Prostate gland (tissue), 2 donors: ENCODE measurements around the gene LTBP2. TPM values are rescaled to one million over a fixed set of nuclear protein-coding genes. Genes with fewer than 3 reads are reported as not detected.

Experiments
- DNase-seq: peaks from one replicate; pipeline ENCODE4 v3.0.0-alpha.2; 2019; ENCODE audit warnings: low spot score
- H3K27ac ChIP-seq, 2 donors: fragments of 200-600 bp; sonication (generic); 2 replicates each; pipeline ENCODE4 v1.5.1; 2017 to 2019
- H3K27me3 ChIP-seq: fragments of 200-600 bp; sonication (generic); replicated peaks from 2 replicates; pipeline ENCODE4 v1.5.1; 2019; ENCODE audit not compliant: insufficient read depth
- H3K36me3 ChIP-seq, 2 donors: fragments of 200-600 bp; sonication (generic); 1 replicate in 1 of 2; 2 replicates in 1 of 2; pipeline versions ENCODE4 v1.5.1 to v1.8.1; 2017 to 2019
- H3K4me1 ChIP-seq: fragments of 200-600 bp; sonication (generic); replicated peaks from 2 replicates; pipeline ENCODE4 v1.5.1; 2019
- H3K4me3 ChIP-seq, 2 donors: fragments of 200-600 bp; sonication (generic); 2 replicates each; pipeline ENCODE4 v1.5.1; 2017 to 2019
- H3K9me3 ChIP-seq: fragments of 200-600 bp; sonication (generic); 2 replicates; pipeline ENCODE4 v1.5.1; 2017
- CTCF ChIP-seq, 4 experiments: fragments of 200-600 bp in 2 of 4; fragments of 450-650 bp in 2 of 4; sonication (generic) in 2 of 4; IDR thresholded peaks; 1 replicate in 3 of 4; 2 replicates in 1 of 4; pipeline ENCODE4 v1.5.1; 2016 to 2019; ENCODE audit warnings: antibody characterized with exemption in 4 of 4, mild to moderate bottlenecking in 2 of 4, moderate library complexity in 2 of 4
- POLR2A ChIP-seq: fragments of 450-650 bp; IDR thresholded peaks from one replicate; pipeline ENCODE4 v1.6.1; 2016; ENCODE audit warnings: antibody characterized with exemption, mild to moderate bottlenecking
- POLR2AphosphoS5 ChIP-seq: sonication (generic); formaldehyde crosslinking; IDR thresholded peaks from one replicate; pipeline ENCODE4 v1.6.1; 2017; ENCODE audit warnings: antibody characterized with exemption
- WGBS: methylation state at CpG from one replicate; pipeline ENCODE4 v1.1.5; 2018; 5-methylcytosine and 5-hydroxymethylcytosine counted together
- intact Hi-C: fragments of 100-400 bp; cut with DNase I; formaldehyde crosslinking; loops from one replicate; pipeline ENCODE4 v1.14.2; 2022
- total RNA-seq, 2 donors: library from RNA; depleted of rRNA; stranded (reverse); fragments of >200 nt; gene quantifications; one replicate each; pipeline ENCODE4 v1.1.0, GENCODE V29; 2016

LTBP2 gene
- total RNA-seq, 2 donors from 2014 or later: 47.0 to 90.7 TPM

GRCh38 chr14:74490486-74490885 is 121.6 kb downstream of the LTBP2 start:
- peaks cover 6% of the 10 kb centered on the region for H3K4me1 ChIP-seq
- no peak overlapping the region for H3K4me3 ChIP-seq
- intact Hi-C loops: no loop called here
- H3K36me3 ChIP-seq: peaks cover 0 to 7% of the 10 kb centered on the region in 2 donors
- H3K9me3 ChIP-seq: no peaks in the 10 kb centered on the region
- TF ChIP-seq POLR2A (no peak), CTCF (IDR thresholded peaks at IDR 0.05) (no peak), POLR2AphosphoS5 (no peak)
- no peaks in the 10 kb centered on the region for H3K27me3 ChIP-seq
- DNase-seq: no peak
- 89% methylated on average over 1 of the region's 1 CpG for WGBS
- H3K27ac ChIP-seq: no peak overlapping the region

GRCh38 chr14:74488786-74489397 is 123.1 kb downstream of the LTBP2 start:
- Histone ChIP-seq H3K27me3 (no peaks in the 10 kb centered on the region), H3K36me3 (peaks cover 0 to 7% of the 10 kb centered on the region in 2 donors), H3K9me3 (no peaks in the 10 kb centered on the region), H3K27ac (no peak overlapping the region), H3K4me3 (no peak overlapping the region), H3K4me1 (no peaks in the 10 kb centered on the region)
- TF ChIP-seq POLR2AphosphoS5 (no peak), POLR2A (no peak), CTCF (IDR thresholded peaks at IDR 0.05) (no peak)
- no peak for DNase-seq
- intact Hi-C loops: no loop called here

DNA sequence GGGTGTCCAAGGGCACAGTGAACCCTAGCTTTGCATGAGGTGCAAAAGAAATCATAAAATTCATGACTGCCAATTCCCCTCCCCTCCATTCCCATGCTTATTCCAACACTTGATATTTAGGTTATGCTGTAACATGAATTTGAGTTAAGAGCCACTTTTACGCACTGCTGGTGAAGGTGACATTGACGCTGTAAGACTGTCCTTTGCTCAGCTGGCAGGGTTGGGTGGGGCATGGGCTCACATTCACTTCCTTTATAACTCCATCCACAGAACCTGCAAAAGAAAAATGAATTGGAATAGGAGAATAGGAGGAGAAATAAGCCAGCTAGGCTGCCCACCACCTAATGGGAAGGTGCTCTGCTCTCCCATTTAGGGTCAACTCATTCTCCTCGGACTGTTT is 125.9 kb downstream of the LTBP2 start:
- H3K36me3 ChIP-seq: peaks cover 0 to 7% of the 10 kb centered on the region in 2 donors
- H3K4me3 ChIP-seq: no peak overlapping the region
- DNase-seq: no peak
- no peaks in the 10 kb centered on the region for H3K9me3 ChIP-seq
- intact Hi-C loops: no loop called here
- 84% methylated on average over 3 of the region's 3 CpGs for WGBS
- TF ChIP-seq POLR2AphosphoS5 (no peak), CTCF (IDR thresholded peaks at IDR 0.05) (no peak), POLR2A (no peak)
- H3K4me1 ChIP-seq: no peaks in the 10 kb centered on the region
- H3K27ac ChIP-seq: no peak overlapping the region
- H3K27me3 ChIP-seq: no peaks in the 10 kb centered on the region

GRCh38 chr14:74483321-74483720 is 128.7 kb downstream of the LTBP2 start:
- Histone ChIP-seq H3K4me3 (no peak overlapping the region), H3K36me3 (peaks cover 0 to 7% of the 10 kb centered on the region in 2 donors), H3K9me3 (no peaks in the 10 kb centered on the region), H3K4me1 (no peaks in the 10 kb centered on the region), H3K27ac (no peak overlapping the region), H3K27me3 (no peaks in the 10 kb centered on the region)
- no peak for TF ChIP-seq CTCF (IDR thresholded peaks at IDR 0.05)
- no peak for TF ChIP-seq POLR2AphosphoS5
- no peak for TF ChIP-seq POLR2A
- DNase-seq: no peak
- intact Hi-C loops: no loop called here

DNA sequence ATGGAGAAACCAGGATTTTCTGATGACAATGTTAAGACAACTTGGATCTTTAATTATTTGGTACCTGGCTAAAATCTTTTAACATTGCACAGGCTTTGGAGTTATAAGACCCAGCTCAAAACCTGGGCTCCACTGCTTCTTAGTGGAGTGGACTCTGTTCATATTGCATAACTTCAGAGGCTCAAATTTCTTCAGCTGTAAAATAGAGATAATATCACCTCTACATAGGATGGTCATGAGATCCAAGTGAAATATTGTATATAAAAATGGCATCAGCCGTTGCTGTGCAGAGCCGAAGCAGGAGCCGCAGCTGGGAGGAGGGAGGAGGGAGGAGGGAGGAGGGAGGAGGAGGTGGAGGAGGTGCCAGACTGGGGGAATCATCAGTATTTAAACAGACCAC is 129.5 kb downstream of the LTBP2 start:
- no peak for DNase-seq
- Histone ChIP-seq H3K4me1 (no peaks in the 10 kb centered on the region), H3K27ac (no peak overlapping the region), H3K9me3 (no peaks in the 10 kb centered on the region), H3K36me3 (peaks cover 0 to 7% of the 10 kb centered on the region in 2 donors), H3K4me3 (no peak overlapping the region), H3K27me3 (no peaks in the 10 kb centered on the region)
- intact Hi-C loops: no loop called here
- TF ChIP-seq POLR2AphosphoS5 (no peak), POLR2A (no peak), CTCF (IDR thresholded peaks at IDR 0.05) (no peak)
- WGBS: 65% methylated on average over 3 of the region's 3 CpGs
